C4-2B (cell line): ENCODE data around the gene ANTXR2.

ENCODE experiments used
- ZFX ChIP-seq: fragments of 450-650 bp; IDR thresholded peaks from 2 replicates; pipeline ENCODE4 v1.6.1; 2017
- TF ChIP-seq, protein P1 (sequence below): fragments of 450-650 bp; conservative IDR thresholded peaks from 2 replicates; pipeline ENCODE4 v1.5.1; 2017; ENCODE audit warnings: mild to moderate bottlenecking

GRCh38 chr4:79854856-79855502 lies 218.1 kb downstream of the ANTXR2 start:
- TF ChIP-seq, protein P1, sequence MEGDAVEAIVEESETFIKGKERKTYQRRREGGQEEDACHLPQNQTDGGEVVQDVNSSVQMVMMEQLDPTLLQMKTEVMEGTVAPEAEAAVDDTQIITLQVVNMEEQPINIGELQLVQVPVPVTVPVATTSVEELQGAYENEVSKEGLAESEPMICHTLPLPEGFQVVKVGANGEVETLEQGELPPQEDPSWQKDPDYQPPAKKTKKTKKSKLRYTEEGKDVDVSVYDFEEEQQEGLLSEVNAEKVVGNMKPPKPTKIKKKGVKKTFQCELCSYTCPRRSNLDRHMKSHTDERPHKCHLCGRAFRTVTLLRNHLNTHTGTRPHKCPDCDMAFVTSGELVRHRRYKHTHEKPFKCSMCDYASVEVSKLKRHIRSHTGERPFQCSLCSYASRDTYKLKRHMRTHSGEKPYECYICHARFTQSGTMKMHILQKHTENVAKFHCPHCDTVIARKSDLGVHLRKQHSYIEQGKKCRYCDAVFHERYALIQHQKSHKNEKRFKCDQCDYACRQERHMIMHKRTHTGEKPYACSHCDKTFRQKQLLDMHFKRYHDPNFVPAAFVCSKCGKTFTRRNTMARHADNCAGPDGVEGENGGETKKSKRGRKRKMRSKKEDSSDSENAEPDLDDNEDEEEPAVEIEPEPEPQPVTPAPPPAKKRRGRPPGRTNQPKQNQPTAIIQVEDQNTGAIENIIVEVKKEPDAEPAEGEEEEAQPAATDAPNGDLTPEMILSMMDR, result no peak
- TF ChIP-seq ZFX, result no peak
